Measurements from ENCODE around the gene CDH4.

The CDH4 gene

GRCh38 chr20:61588411-61589385 lies 336.6 kb downstream of the CDH4 start:
- DNase-seq = no peak

GRCh38 chr20:61590236-61590635 lies 338.2 kb downstream of the CDH4 start:
- DNase-seq = no peak

GRCh38 chr20:61593516-61593915 lies 341.5 kb downstream of the CDH4 start:
- DNase-seq = no peak

GRCh38 chr20:61594198-61594597 lies 342.1 kb downstream of the CDH4 start:
- no peak for DNase-seq

GRCh38 chr20:61595216-61595615 lies 343.2 kb downstream of the CDH4 start:
- DNase-seq = no peak

- no peak for DNase-seq
These were observed 344.7 kb downstream of the CDH4 start for GRCh38 chr20:61596687-61597330.

GRCh38 chr20:61597996-61598395 lies 345.9 kb downstream of the CDH4 start:
- DNase-seq = no peak

GRCh38 chr20:61598586-61598985 lies 346.5 kb downstream of the CDH4 start:
- no peak for DNase-seq

GRCh38 chr20:61599061-61599531 lies 347.0 kb downstream of the CDH4 start:
- no peak for DNase-seq

- DNase-seq = no peak
These were observed 347.5 kb downstream of the CDH4 start for GRCh38 chr20:61599541-61599992.

- DNase-seq = no peak
These were observed 348.0 kb downstream of the CDH4 start for GRCh38 chr20:61600016-61600415.

- no peak for DNase-seq
These were observed 349.3 kb downstream of the CDH4 start for GRCh38 chr20:61601361-61601760.

- no peak for DNase-seq
These were observed 349.8 kb downstream of the CDH4 start for GRCh38 chr20:61601853-61602252.

GRCh38 chr20:61603715-61604114 lies 351.7 kb downstream of the CDH4 start:
- DNase-seq = no peak

GRCh38 chr20:61604549-61604948 lies 352.5 kb downstream of the CDH4 start:
- DNase-seq = no peak

- no peak for DNase-seq
These were observed 353.2 kb downstream of the CDH4 start for GRCh38 chr20:61605283-61605682.

GRCh38 chr20:61605862-61606557 lies 353.9 kb downstream of the CDH4 start:
- DNase-seq = no peak

- no peak for DNase-seq
These were observed 356.4 kb downstream of the CDH4 start for GRCh38 chr20:61608275-61609085.

- no peak for DNase-seq
These were observed 357.4 kb downstream of the CDH4 start for GRCh38 chr20:61609461-61609860.

- no peak for DNase-seq
These were observed 359.5 kb downstream of the CDH4 start for GRCh38 chr20:61611401-61612180.

Data from inflammatory macrophage (primary cell).